HG03439 (cell line): ENCODE results near the gene JMJD8.

Source experiments
- ATAC-seq: cut with Tn5 transposase; IDR thresholded peaks from one replicate; pipeline ENCODE4 v1.9.1; 2021; ENCODE audit warnings: mild to moderate bottlenecking, moderate library complexity; ENCODE audit not compliant: unreplicated experiment

Gene JMJD8

DNA sequence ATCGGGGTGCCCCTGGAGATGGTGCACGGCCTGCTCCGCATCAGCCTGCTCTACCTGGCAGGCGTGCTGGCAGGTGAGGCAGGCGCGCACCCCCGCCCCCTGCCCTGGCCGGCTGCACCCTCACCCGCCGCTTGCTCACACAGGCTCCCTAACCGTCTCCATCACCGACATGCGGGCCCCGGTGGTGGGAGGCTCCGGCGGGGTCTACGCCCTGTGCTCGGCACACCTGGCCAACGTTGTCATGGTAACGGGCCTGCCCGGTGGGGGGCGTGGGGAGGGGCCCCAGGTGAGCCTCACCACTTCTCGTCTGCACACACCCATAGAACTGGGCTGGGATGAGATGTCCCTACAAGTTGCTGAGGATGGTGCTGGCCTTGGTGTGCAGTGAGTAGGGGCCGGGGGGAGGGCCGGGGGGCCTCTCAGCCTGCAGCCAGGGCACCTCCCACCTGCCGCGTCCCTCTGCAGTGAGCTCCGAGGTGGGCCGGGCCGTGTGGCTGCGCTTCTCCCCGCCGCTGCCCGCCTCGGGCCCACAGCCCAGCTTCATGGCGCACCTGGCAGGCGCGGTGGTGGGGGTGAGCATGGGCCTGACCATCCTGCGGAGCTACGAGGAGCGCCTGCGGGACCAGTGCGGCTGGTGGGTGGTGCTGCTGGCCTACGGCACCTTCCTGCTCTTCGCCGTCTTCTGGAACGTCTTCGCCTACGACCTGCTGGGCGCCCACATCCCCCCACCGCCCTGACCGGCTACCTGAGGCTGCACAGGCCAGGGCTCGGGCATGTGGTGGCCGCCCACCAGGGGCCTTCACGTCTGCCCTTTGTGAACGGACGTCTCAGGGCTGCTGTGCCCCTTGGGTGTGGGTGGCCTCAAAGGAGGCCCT, 6.6 kb downstream of the JMJD8 start:
- no peak for ATAC-seq

- ATAC-seq = no peak
These were observed 7.2 kb downstream of the JMJD8 start for GRCh38 chr16:676913-677312.

- no peak for ATAC-seq
These were observed 7.6 kb downstream of the JMJD8 start for GRCh38 chr16:676565-676902.

GRCh38 chr16:675884-676564, 8.1 kb downstream of the JMJD8 start:
- ATAC-seq = no peak

DNA sequence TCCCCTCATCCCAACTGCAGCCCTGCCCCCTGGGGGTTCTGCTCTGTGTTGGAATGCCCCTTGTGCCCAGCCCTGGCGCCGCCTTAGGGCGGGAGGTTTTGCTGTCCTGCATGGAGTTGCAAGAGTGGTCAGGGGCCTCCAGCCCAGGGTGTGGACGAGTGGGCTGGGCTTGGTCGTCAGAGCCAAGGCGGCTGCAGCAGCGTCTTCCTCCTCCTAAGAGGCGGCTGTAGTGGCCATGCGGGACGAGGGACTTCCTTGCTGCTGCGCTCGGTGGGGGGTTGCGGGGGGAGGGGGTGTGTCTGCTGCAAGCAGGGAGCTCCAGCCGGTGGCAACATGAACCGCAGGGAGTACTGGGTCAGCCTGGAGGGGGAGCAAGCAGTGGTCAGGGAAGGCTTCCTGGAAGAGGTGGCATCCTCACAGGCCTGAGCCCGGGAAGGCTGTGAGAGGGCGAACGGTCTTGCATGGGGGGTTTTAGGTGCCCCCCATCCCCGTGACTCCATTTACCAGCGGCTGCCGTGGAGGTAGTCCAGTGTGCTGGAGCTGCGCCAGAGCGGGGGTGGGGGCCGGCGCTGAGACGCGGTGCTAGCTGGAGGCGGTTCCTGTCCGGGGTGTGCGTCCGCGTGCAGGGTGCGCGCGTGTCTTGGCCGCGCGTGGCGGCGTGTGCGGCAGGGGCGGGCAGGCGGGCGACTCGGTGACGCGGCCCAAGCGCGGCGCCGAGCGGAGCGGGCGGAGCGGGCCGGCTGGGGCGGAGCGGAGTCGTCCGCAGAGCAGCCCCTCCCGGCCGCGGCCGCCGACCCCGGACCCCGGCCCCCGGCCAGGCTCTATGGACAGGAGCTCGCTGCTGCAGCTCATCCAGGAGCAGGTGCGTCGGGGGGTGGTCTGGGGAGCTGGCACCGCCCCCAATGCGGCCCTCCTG, 8.9 kb downstream of the JMJD8 start, which contains the start of gene RHBDL1:
Gene RHBDL1 (plus strand): TSS at position 704 of the 916 bp plus-strand sequence. CDS start 120 bp downstream, at position 824.
- ATAC-seq = no peak

DNA sequence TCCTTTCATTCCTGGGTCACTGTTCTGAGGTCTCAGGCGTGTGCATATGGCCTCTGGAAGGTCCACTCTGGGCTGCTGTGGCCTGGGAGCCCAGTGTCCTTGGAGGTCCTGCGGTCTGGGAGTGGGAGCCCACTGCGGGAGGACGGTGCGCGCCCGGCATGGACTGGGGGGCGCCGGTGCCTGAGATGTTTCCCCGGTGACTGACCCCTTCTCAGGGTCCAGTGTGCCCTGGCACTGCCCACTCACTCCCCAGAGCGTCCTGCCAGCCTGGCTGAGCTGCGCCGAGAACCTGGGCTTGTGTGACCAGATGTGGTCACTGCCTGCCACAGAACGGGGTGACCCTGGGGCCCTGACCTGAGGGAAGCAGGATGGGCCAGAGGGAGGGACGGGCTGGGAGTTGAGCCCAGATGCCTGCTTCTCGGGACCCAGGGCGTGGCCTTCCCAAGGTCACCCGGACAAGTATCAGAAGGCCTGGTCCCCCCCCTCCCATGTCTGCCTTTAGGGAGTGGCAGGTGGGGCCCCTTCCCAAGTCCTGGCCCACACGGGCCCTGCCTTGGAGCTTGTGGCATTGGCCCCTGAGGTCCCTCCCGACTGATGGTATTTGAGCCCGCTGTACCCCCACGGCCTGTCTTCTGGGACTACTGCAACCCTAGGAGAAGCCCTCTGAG, 9.8 kb downstream of the JMJD8 start:
- no peak for ATAC-seq

DNA sequence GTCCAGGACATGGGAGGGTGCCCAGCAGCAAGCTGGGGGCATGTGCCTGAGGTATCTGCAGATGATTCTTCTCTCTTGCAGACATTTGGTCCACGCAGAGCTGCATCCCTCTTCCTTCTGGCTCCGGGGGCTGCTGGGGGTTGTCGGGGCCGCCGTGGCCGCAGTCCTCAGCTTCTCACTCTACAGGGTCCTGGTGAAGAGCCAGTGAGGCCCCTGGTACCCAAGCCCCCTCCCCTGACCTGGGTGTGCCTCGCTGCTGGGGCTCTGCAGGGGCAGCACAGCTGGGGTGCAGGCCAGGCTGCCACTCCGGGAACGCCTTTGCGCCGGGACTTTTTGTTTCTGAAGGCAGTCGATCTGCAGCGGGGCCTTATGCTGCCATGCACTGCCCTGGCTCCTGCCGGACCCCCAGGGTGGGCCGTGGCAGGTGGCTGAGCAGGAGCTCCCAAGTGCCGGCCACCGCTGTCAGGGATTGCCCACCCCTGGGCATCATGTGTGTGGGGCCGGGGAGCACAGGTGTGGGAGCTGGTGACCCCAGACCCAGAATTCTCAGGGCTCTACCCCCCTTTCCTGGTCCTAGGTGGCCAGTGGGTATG, 10.6 kb downstream of the JMJD8 start:
- ATAC-seq = no peak

DNA sequence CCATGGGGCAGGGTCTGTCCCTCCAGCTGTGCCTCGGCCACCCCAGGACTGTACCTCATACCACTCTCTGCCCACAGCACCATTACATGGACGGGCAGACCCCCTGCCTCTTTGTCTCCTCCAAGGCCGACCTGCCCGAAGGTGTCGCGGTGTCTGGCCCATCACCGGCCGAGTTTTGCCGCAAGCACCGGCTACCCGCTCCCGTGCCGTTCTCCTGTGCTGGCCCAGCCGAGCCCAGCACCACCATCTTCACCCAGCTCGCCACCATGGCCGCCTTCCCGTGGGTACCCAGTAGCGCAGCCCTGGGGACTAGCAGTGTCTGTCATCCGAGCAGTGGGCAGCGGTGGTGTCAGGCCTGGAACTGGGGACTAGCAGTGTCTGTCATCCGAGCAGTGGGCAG, 11.3 kb downstream of the JMJD8 start:
- no peak for ATAC-seq

DNA sequence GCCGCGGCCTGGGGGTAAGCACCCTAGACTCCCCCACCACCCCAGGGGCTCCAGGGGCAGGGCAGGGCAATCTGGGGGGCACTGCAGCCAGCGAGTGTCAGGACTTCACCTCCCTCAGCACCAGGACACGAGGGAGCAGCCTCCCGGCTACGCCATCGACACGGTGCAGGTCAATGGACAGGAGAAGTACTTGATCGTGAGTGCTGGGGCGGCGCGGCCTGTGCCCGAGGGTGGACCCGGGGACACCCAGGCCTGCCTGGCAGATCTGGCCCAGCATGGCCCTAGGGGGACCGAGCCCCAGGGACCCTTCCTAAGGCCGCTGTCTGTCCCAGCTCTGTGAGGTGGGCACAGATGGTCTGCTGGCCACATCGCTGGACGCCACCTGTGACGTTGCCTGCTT, 11.8 kb downstream of the JMJD8 start:
- ATAC-seq = no peak

GRCh38 chr16:671353-672131, 12.6 kb downstream of the JMJD8 start:
- ATAC-seq = no peak

- ATAC-seq = no peak
These were observed 13.4 kb downstream of the JMJD8 start for GRCh38 chr16:670485-671352.

DNA sequence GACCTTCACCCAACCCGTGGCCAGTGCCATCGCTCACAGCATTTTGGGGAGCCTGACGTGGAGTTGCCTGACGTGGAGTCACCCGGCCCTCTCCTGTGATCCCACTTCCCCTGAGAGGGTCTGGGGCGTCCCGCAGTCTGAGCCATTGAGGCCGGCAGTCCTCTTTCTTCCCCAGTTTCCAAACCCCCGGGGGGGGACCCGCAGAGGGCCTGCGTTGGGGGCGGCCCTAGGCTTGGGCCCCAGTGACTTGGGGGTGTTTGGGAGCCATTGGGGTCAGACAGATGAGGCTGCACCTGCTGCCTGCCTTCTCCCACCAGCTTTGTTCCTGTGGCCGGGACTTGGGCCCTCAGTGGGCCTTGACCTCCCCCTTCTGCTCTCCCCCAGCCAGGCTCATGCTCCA, 14.5 kb downstream of the JMJD8 start:
- ATAC-seq = no peak

DNA sequence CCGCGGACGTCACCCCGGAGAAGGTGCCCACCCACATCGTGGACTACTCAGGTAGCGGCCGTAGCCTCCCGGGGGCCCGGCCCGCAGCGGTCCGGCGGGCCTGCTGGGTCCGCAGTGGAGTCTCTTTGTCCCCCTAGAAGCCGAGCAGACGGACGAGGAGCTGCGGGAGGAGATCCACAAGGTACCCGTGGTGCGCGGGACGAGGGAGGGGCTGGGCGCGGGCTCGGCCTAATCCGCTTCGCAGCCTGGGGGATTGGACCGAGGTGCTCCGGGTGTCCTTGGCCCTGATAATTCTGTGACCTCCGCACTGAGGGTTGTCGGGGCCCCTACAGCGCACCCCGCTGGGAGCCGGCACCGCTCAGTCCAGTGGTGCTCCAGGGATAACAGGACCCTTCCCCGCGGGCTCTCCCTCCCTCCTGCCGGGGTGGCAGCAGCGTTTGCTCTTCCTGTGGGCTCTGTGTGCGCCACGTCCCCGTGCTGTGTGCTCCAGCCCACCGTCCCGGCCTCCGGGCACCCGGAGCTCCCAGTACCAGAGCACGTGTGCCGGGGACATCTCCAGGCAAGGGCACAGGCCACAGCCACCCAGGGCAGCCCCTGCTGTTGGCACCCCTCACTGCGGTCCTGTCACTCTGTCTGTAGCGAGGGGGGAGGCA, 15.5 kb downstream of the JMJD8 start:
- peak; percentile 3 for ATAC-seq

- peak; percentile 62 for ATAC-seq
These were observed 16.2 kb downstream of the JMJD8 start, which contains the start of gene RHOT2 for GRCh38 chr16:667780-668518. Gene RHOT2, plus strand, starts transcription at chr16:668132. Its CDS starts 68 bp downstream, at chr16:668200.

GRCh38 chr16:667113-667779, 16.9 kb downstream of the JMJD8 start:
- ATAC-seq = no peak

- no peak for ATAC-seq
These were observed 17.6 kb downstream of the JMJD8 start for GRCh38 chr16:666572-666971.

DNA sequence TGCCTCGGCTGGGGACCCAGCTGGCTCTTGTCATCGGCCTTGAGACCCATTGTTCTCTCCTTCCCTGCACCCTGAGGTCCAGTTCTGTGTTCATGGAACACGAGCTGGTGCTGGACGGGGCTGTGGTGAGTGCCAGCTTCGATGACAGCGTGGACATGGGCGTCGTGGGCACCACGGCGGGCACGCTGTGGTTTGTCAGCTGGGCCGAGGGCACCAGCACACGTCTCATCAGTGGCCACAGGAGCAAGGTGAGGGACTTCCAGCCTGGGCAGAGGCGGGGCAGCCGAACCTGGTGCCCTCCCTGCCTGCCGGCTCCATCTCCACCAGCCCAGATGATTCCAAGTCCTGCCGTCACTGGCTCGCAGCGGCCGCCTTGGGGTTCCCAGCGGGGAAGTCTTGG, 21.5 kb downstream of the JMJD8 start:
- no peak for ATAC-seq
